GM18508 (cell line): ENCODE measurements around the gene PDCL3.

Experiments used
- ATAC-seq: cut with Tn5 transposase; IDR thresholded peaks from one replicate; pipeline ENCODE4 v1.9.1; 2021; ENCODE audit warnings: moderate number of reproducible peaks; ENCODE audit not compliant: insufficient read depth, unreplicated experiment

The PDCL3 gene

DNA sequence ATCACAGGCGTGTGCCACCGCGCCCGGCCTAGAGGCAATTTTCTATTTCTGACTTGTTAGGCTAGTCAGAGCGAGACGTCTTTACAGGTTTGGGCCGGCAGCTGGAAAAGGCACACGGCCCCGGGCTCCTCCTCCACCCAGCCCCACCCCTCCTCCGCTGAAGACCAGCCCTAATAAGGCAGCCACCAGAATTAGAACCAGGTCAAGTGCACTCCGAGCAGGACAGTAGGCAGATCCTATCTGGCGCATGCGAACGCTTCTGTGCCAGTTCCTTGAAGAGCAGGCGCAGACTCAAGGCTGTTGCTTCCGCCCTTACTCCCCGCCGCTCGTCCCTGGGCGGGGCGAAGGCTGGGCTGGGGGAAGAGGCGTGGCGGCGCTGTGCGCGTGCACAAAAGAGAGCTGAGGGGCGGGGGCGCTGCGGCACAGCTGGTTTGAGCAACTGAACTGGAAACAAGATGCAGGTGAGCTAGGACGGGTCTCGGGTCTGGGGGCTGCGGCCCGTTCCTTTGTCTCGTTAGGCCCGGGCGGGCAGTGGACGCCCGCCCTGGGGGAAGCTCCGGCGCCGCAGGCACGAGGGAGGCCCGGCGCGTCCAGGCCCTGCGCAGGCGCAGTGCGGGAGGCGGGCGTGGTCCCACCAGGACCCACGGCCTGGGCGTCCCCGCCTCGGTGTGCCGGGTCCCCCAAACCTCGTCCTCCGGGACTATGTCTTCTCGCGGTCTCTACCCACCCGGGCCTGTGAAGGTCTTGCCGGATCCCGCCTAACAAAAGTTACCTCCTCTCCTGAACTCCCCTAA is at the start of gene PDCL3:
Gene PDCL3 (plus strand): TSS at position 381 of the 794 bp plus-strand sequence. CDS start 75 bp downstream, at position 456.
- ATAC-seq, result peak; percentile 94

GRCh38 chr2:100513650-100514049 is 49.1 kb upstream of the PDCL3 start:
- ATAC-seq, result no peak

- no peak for ATAC-seq
Observed at GRCh38 chr2:100517556-100517955, 45.2 kb upstream of the PDCL3 start.

- ATAC-seq, result no peak
Observed at GRCh38 chr2:100518801-100519200, 44.0 kb upstream of the PDCL3 start.

DNA sequence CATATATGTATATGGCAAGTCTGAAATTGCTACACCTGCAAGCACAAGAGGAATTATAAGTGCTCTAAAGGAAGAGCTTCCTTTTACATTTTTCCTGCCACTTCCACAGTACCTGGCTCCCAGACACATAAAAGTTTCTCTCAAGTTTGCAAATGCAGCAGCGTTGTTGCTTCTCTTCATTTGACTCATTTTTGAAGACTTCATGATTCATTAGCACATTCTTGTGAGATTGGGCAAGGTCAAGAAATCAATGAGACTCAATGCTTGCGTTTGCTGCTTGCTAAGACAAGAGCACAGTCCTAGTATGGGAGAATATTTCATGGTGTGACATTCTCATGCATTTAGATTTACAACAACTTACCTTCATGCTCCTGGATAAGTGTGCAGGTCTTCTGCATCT is 42.6 kb upstream of the PDCL3 start:
- ATAC-seq, result no peak

- no peak for ATAC-seq
Observed at GRCh38 chr2:100522430-100522829, 40.4 kb upstream of the PDCL3 start.

DNA sequence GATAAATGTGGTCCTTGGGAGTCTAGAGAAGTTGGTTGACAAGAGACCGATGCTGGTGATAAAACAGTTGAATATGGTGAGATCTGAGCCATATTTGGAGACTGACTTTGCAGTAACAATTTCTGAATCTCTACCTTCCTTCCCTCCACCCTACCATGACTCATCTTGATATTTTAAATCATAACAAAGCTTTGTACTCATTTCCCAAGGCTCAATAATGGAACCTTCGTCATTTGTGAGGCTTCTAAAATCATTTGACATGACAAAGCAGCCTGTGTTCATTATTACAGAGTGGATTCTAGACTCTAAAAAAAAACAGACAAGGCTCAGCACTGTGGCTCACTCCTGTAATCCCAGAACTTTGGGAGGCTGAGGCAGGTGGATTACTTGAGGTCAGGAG is 38.5 kb upstream of the PDCL3 start:
- no peak for ATAC-seq

DNA sequence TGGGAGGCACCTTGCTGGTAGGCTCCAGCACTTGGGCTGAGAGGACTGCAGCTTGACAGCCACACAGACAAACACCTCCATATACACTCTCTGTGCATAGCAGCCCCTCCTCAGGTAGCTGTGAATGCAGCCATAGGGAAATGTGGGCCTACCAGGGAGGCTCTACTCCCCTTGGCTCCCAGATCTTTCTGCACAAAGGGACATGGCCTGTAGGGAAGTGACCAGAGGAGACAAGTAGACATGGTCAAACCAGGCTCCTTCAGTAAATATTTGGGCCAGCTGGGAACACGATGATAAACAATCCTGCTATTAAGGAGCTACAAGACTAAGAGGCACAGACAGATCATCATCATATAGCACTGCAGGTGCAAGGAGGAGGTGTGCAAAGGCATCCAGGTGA is 35.9 kb upstream of the PDCL3 start:
- ATAC-seq, result no peak

DNA sequence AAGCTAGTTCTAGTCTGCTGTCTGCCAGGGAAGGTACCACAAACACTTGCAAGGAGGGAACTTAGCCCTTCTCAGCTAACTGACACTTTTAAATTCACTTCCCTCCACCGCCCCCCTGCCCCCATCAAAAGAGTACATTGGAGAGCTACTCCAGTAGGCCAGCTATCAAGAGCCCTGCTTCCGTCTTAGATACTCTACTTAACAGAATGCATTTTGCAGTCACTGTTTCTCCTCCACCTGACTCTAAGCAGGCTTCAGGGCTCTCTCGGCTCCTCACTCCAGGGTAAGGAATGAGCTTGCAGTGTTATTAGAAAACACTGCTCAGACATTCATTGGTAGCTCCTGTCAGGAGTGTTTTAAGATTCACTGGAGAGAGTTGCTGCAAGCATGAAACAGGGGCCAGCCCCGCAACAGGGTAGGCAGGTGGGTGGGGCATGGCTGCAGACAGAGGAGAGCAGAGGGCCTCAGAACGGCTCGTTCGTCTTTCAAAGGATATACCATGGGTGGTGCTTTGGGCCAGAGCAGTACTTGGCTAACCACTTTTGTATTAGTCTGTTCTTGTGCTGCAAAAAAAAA is 35.3 kb upstream of the PDCL3 start:
- no peak for ATAC-seq

- no peak for ATAC-seq
Observed at GRCh38 chr2:100529176-100529575, 33.6 kb upstream of the PDCL3 start.

DNA sequence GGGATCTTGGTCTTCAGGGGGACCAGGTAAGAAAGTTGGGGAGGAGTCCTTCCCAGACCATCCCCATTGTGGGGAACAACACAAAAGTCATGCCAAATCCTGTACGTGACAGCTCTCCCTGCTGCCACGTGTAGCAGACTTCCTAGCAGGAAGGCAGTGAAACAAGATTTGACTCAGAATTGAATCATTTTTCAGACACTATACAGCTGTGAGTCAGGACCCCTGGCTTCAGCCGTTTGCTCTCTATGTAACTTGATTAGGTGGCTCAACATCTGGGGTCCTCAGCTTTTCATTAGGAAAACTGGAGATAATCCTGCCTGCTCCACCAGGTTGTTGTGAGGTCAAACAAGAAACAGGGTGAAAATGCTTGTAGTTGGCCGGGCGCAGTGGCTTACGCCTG is 32.9 kb upstream of the PDCL3 start:
- ATAC-seq, result no peak

- ATAC-seq, result no peak
Observed at GRCh38 chr2:100535855-100536254, 26.9 kb upstream of the PDCL3 start.

GRCh38 chr2:100537918-100538317 is 24.9 kb upstream of the PDCL3 start:
- ATAC-seq, result no peak

GRCh38 chr2:100539221-100539620 is 23.6 kb upstream of the PDCL3 start:
- ATAC-seq, result no peak

DNA sequence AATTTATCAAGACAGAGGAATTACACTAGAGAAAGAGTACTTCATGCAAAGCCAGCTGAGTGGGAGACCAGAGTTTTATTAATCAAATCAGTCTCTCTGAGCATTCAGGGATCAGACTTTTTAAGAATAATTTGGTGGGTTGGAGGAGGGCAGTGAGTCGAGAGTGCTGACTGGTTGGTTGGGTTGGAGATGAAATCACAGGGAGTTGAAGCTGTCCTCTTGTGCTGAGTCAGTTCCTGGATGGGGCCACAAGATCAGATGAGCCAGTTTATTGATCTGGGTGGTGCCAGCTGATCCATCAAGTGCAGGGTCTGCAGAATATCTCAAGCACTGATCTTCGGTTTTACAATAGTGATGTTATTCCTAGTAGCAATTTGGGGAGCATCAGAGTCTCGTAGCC is 21.4 kb upstream of the PDCL3 start:
- no peak for ATAC-seq

DNA sequence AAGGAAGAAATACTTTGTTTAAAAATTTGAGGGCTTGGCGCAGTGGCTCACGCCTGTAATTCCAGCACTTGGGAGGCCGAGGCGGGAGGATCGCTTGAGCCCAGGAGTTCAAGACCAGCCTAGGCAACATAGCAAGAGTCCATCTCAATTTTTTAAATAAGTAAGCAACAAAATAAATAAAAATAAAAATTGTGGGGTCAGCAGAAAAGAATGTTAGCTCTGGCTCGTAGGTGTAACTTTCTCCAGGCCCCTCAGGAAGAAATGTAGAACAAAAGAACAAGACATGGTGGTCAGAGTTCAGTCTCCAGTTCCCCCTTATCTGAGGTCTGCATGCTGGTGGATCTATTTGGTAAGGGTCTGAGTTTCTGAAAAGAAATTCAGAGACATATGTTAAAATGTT is 20.4 kb upstream of the PDCL3 start:
- ATAC-seq, result no peak

GRCh38 chr2:100544911-100545596 is 17.7 kb upstream of the PDCL3 start:
- no peak for ATAC-seq

DNA sequence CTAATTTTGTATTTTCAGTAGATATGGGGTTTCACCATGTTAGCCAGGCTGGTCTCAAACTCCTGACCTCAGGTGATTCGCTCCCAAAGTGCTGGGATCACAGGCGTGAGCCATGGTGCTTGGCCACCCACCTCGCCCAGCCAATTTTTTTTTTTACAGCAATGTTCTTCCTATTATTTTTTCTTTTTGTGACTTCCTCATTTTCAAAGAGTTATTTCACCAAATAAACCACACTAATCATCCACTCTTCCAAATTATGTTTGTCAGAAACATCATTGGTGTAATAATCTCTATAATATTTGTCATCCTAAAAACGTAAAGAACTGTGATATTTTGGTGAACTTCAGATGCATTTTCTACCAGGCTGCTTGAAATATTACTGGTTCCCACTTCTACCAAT is 16.3 kb upstream of the PDCL3 start:
- no peak for ATAC-seq

GRCh38 chr2:100548771-100549170 is 14.0 kb upstream of the PDCL3 start:
- ATAC-seq, result no peak

- ATAC-seq, result no peak
Observed at GRCh38 chr2:100551303-100551702, 11.5 kb upstream of the PDCL3 start.

GRCh38 chr2:100554798-100555407 is 7.9 kb upstream of the PDCL3 start:
- ATAC-seq, result no peak
